GM18858 (cell line): ENCODE measurements around the gene YIF1B.
"Not testable (repeated sequence)": the region's sequence is repeated elsewhere in the genome, so short reads cannot be mapped to it uniquely, and the experiment has no call there.

ENCODE experiments used
- ATAC-seq: cut with Tn5 transposase; IDR thresholded peaks from one replicate; pipeline ENCODE4 v1.9.1; 2021; ENCODE audit not compliant: unreplicated experiment

YIF1B gene

GRCh38 chr19:38277969-38278680, 37.6 kb downstream of the YIF1B start:
- ATAC-seq, result no peak

GRCh38 chr19:38277549-38277948, 38.2 kb downstream of the YIF1B start:
- no peak for ATAC-seq

GRCh38 chr19:38276942-38277517, 38.7 kb downstream of the YIF1B start:
- ATAC-seq, result no peak

GRCh38 chr19:38274739-38275138, 41.0 kb downstream of the YIF1B start:
- no peak for ATAC-seq

GRCh38 chr19:38273499-38273898, 42.2 kb downstream of the YIF1B start:
- no peak for ATAC-seq

- no peak for ATAC-seq
Measured at GRCh38 chr19:38270587-38271167, 45.1 kb downstream of the YIF1B start.

- ATAC-seq, result no peak
Measured at GRCh38 chr19:38268539-38268938, 47.2 kb downstream of the YIF1B start.

- no peak for ATAC-seq
Measured at GRCh38 chr19:38267761-38268483, 47.8 kb downstream of the YIF1B start.

- no peak for ATAC-seq
Measured at GRCh38 chr19:38266981-38267597, 48.7 kb downstream of the YIF1B start.

GRCh38 chr19:38265921-38266429, 49.8 kb downstream of the YIF1B start:
- ATAC-seq, result no peak

GRCh38 chr19:38265213-38265861, 50.4 kb downstream of the YIF1B start:
- no peak for ATAC-seq

GRCh38 chr19:38264486-38265212, 51.1 kb downstream of the YIF1B start, which contains the start of gene SPINT2:
Gene SPINT2 (plus strand): TSS chr19:38264573. CDS start chr19:38264893, 320 bp downstream.
- no peak for ATAC-seq

- no peak for ATAC-seq
Measured at GRCh38 chr19:38263689-38264485, 51.9 kb downstream of the YIF1B start.

- ATAC-seq, result no peak
Measured at GRCh38 chr19:38262585-38263268, 53.0 kb downstream of the YIF1B start.

- not testable (repeated sequence) for ATAC-seq
Measured at GRCh38 chr19:38261942-38262341, 53.8 kb downstream of the YIF1B start.

GRCh38 chr19:38255383-38256014, 60.2 kb downstream of the YIF1B start:
- no peak for ATAC-seq

GRCh38 chr19:38253788-38254187, 62.0 kb downstream of the YIF1B start:
- ATAC-seq, result no peak
